NB4 (cell line): ENCODE data around the gene PCNX2.

Experiments
- DNase-seq: peaks from one replicate; pipeline ENCODE4 v3.0.0; 2010; ENCODE audit warnings: low read depth
- H3K4me3 ChIP-seq: one replicate; pipeline ENCODE4 v1.5.1; 2011; ENCODE audit warnings: mild to moderate bottlenecking, low read depth, low read length, moderate library complexity
- MAX ChIP-seq: IDR thresholded peaks from 2 replicates; pipeline ENCODE4 v1.6.1; 2011; ENCODE audit warnings: low read depth, low read length
- MYC ChIP-seq: IDR thresholded peaks from 2 replicates; pipeline ENCODE4 v1.6.1; 2011; ENCODE audit warnings: low read depth, low read length
- POLR2A ChIP-seq: IDR thresholded peaks from 2 replicates; pipeline ENCODE4 v1.6.1; 2011; ENCODE audit warnings: mild to moderate bottlenecking; ENCODE audit not compliant: insufficient read length; ENCODE audit errors: extremely low read depth
- TF ChIP-seq, protein P1 (sequence below): IDR thresholded peaks from one replicate; pipeline ENCODE4 v1.5.1; 2012; ENCODE audit warnings: low read depth, low read length

The PCNX2 gene

DNA sequence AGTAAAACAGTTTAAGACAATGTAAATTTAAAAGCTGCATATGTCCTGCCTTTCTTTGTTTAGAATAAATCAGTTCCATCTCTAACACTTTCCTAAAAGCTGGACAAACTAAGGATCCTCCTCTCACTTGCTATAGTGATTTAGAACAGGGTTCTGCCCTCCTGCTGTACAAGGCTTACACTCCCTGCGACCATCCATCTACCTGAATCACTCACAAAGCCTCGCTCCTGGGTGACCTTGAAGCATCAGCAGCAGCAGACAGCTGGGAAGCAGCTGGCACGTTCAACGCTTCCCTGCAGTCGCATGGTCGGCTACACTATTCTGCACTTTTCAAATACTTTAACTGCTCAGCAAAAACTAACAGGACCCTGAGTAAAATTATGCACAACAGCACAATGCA, 217.1 kb downstream of the PCNX2 start:
- no peak overlapping the region for H3K4me3 ChIP-seq
- TF ChIP-seq POLR2A (no peak), MAX (no peak), MYC (no peak)
- TF ChIP-seq, protein P1, sequence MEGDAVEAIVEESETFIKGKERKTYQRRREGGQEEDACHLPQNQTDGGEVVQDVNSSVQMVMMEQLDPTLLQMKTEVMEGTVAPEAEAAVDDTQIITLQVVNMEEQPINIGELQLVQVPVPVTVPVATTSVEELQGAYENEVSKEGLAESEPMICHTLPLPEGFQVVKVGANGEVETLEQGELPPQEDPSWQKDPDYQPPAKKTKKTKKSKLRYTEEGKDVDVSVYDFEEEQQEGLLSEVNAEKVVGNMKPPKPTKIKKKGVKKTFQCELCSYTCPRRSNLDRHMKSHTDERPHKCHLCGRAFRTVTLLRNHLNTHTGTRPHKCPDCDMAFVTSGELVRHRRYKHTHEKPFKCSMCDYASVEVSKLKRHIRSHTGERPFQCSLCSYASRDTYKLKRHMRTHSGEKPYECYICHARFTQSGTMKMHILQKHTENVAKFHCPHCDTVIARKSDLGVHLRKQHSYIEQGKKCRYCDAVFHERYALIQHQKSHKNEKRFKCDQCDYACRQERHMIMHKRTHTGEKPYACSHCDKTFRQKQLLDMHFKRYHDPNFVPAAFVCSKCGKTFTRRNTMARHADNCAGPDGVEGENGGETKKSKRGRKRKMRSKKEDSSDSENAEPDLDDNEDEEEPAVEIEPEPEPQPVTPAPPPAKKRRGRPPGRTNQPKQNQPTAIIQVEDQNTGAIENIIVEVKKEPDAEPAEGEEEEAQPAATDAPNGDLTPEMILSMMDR = no peak
- DNase-seq = no peak

GRCh38 chr1:233075915-233076295, 219.6 kb downstream of the PCNX2 start:
- no peak for DNase-seq
- no peak for TF ChIP-seq MYC
- TF ChIP-seq, protein P1 = no peak
- no peak for TF ChIP-seq MAX
- TF ChIP-seq POLR2A = no peak
- no peak overlapping the region for H3K4me3 ChIP-seq

DNA sequence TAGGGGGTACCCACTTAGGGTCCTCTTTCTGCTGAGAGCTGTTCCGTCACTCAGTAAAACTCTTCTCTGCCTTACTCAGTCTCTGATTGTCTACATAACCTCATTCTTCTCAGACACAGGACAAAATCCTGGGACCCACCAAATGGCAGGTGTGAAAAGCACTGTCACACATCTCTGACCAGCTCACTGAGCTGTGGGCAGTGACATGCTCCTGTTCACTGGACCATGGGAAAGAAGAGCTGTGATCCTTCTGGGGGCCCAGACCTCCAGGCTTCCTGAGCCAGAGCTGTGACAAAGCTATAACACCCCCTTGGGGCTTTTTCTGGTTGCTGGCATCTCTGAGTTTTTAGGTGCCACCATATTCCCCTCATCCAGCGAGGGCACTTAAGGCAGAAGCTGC, 229.4 kb downstream of the PCNX2 start:
- no peak overlapping the region for H3K4me3 ChIP-seq
- no peak for DNase-seq
- TF ChIP-seq, protein P1 = no peak
- no peak for TF ChIP-seq POLR2A
- no peak for TF ChIP-seq MAX
- TF ChIP-seq MYC = no peak

DNA sequence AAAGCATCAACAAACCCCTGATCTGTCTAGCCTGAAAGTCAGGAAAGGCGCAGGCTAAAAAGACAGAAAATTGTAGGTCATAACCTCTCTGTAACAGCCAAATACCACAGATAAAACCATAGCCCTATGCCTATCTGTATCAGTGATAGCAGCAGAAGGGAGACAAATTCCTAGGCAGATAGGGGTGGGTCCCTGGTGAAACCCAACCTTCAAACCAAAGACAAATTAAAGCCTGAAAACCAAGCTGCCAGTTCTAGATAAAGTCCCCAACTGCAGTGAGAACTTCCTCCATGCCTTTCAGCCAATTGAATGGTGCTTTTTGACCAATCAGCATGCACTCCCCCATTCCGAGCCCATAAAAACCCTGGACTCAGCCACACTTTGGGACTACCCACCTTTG, 229.8 kb downstream of the PCNX2 start:
- no peak for DNase-seq
- TF ChIP-seq, protein P1 = no peak
- TF ChIP-seq POLR2A = no peak
- TF ChIP-seq MYC = no peak
- no peak for TF ChIP-seq MAX
- no peak overlapping the region for H3K4me3 ChIP-seq

- no peak for DNase-seq
- no peak overlapping the region for H3K4me3 ChIP-seq
- TF ChIP-seq POLR2A (no peak), MAX (no peak), MYC (no peak)
- TF ChIP-seq, protein P1 = no peak
Measured at GRCh38 chr1:233064988-233065387, 230.5 kb downstream of the PCNX2 start.

GRCh38 chr1:233063462-233063861, 232.1 kb downstream of the PCNX2 start:
- TF ChIP-seq POLR2A (no peak), MYC (no peak), MAX (no peak)
- TF ChIP-seq, protein P1 = no peak
- H3K4me3 ChIP-seq = no peak overlapping the region
- DNase-seq = no peak
